GM19351 (cell line): ENCODE results near the gene ARNT2.

Source experiments
- ATAC-seq: cut with Tn5 transposase; IDR thresholded peaks from one replicate; pipeline ENCODE4 v1.9.1; 2021; ENCODE audit warnings: mild to moderate bottlenecking, moderate library complexity; ENCODE audit not compliant: unreplicated experiment

Gene ARNT2

GRCh38 chr15:80487839-80488390 lies 83.7 kb downstream of the ARNT2 start:
- no peak for ATAC-seq

- ATAC-seq: no peak
Observed at GRCh38 chr15:80489030-80489594, 84.9 kb downstream of the ARNT2 start.

GRCh38 chr15:80490431-80490990 lies 86.3 kb downstream of the ARNT2 start:
- no peak for ATAC-seq

- ATAC-seq: no peak
Observed at GRCh38 chr15:80491163-80491847, 87.1 kb downstream of the ARNT2 start.

GRCh38 chr15:80492409-80492808 lies 88.2 kb downstream of the ARNT2 start:
- ATAC-seq: no peak

- no peak for ATAC-seq
Observed at GRCh38 chr15:80492874-80493273, 88.7 kb downstream of the ARNT2 start.

GRCh38 chr15:80494351-80494751 lies 90.2 kb downstream of the ARNT2 start:
- no peak for ATAC-seq

- no peak for ATAC-seq
Observed at GRCh38 chr15:80494756-80495155, 90.6 kb downstream of the ARNT2 start.

- no peak for ATAC-seq
Observed at GRCh38 chr15:80495401-80495942, 91.3 kb downstream of the ARNT2 start.

- no peak for ATAC-seq
Observed at GRCh38 chr15:80496096-80496495, 91.9 kb downstream of the ARNT2 start.

GRCh38 chr15:80497221-80497620 lies 93.0 kb downstream of the ARNT2 start:
- ATAC-seq: no peak

GRCh38 chr15:80498652-80499051 lies 94.5 kb downstream of the ARNT2 start:
- ATAC-seq: no peak

GRCh38 chr15:80500021-80500420 lies 95.8 kb downstream of the ARNT2 start:
- no peak for ATAC-seq

GRCh38 chr15:80501476-80501875 lies 97.3 kb downstream of the ARNT2 start:
- ATAC-seq: no peak

GRCh38 chr15:80502782-80503181 lies 98.6 kb downstream of the ARNT2 start:
- no peak for ATAC-seq

GRCh38 chr15:80503319-80503952 lies 99.3 kb downstream of the ARNT2 start:
- ATAC-seq: no peak

GRCh38 chr15:80504931-80505330 lies 100.7 kb downstream of the ARNT2 start:
- ATAC-seq: no peak

- ATAC-seq: no peak
Observed at GRCh38 chr15:80506286-80506893, 102.2 kb downstream of the ARNT2 start.

- no peak for ATAC-seq
Observed at GRCh38 chr15:80507131-80507530, 102.9 kb downstream of the ARNT2 start.

GRCh38 chr15:80507638-80508316 lies 103.6 kb downstream of the ARNT2 start:
- no peak for ATAC-seq
